ENCODE data around the gene WARS2. TPM values are rescaled to one million over a fixed set of nuclear protein-coding genes. Genes with fewer than 3 reads are reported as not detected.

The WARS2 gene
- total and polyA plus RNA-seq, 2 of the 8 experiments (the other 6 are each of a cell fraction or from before 2014, with no cell fraction given), result 4.3 to 12.9 TPM

GRCh38 chr1:119101563-119101962 lies 38.9 kb downstream of the WARS2 start:
- H2AFZ ChIP-seq (ENCODE audit: low read length), result no peak overlapping the region
- CTCF ChIA-PET (ENCODE audit: partially characterized antibody), result no interaction called here
- H3K36me3 ChIP-seq (ENCODE audit: control insufficient read depth in 2 of 4, insufficient read depth in 4 of 4, low read length in 3 of 4), result no peaks in the 10 kb centered on the region
- H3K79me1 ChIP-seq (ENCODE audit: low read depth, low read length), result no peaks in the 10 kb centered on the region
- H3K27me3 ChIP-seq (replicated peaks in 1 of 4; ENCODE audit: control insufficient read depth in 3 of 4, extremely low read depth in 1 of 4, insufficient read depth in 3 of 4, low read length in 3 of 4), result no peaks in the 10 kb centered on the region
- no peak overlapping the region for H3K23ac ChIP-seq (ENCODE audit: insufficient read length)
- H3K23me2 ChIP-seq (ENCODE audit: low read depth, low read length), result no peaks in the 10 kb centered on the region; the same call in 1 of the 2 replicates
- no peak overlapping the region for H3K4me3 ChIP-seq (ENCODE audit: extremely low read depth in 1 of 4, insufficient read depth in 2 of 4, low read depth in 3 of 4, low read length in 4 of 4)
- no peak overlapping the region for H2BK20ac ChIP-seq (ENCODE audit: low read length)
- no peaks in the 10 kb centered on the region for H3K79me2 ChIP-seq (ENCODE audit: control insufficient read depth in 1 of 2, insufficient read depth in 2 of 2, low read length in 2 of 2)
- no peak overlapping the region for H4K8ac ChIP-seq (ENCODE audit: extremely low read depth, insufficient read depth, low read length)
- no peak overlapping the region for H4K91ac ChIP-seq (replicated peaks; ENCODE audit: insufficient read length, low read length)
- H3K14ac ChIP-seq (ENCODE audit: insufficient read length), result no peak overlapping the region
- H3K9ac ChIP-seq (replicated peaks in 1 of 4; ENCODE audit: extremely low read depth in 1 of 4, low read depth in 3 of 4, low read length in 3 of 4), result no peak overlapping the region
- no peak overlapping the region for H3K4me2 ChIP-seq (ENCODE audit: insufficient read depth in 1 of 2, low read depth in 2 of 2, low read length in 2 of 2)
- no peak overlapping the region for H2AK5ac ChIP-seq (ENCODE audit: low read depth, low read length)
- H3K27ac ChIP-seq (ENCODE audit: low read depth, low read length), result no peak overlapping the region
- no peak overlapping the region for H3K18ac ChIP-seq (ENCODE audit: extremely low read depth, low read length)
- POLR2A ChIA-PET (ENCODE audit: partially characterized antibody), result no interaction called here
- H3K9me3 ChIP-seq (ENCODE audit: insufficient read depth in 2 of 2, low read depth in 1 of 2, low read length in 1 of 2), result no peaks in the 10 kb centered on the region
- H3K56ac ChIP-seq (replicated peaks; ENCODE audit: insufficient read length, low read depth, low read length), result no peak overlapping the region
- no peak overlapping the region for H2BK5ac ChIP-seq (ENCODE audit: low read depth, low read length)
- H4K20me1 ChIP-seq (replicated peaks in 1 of 2; ENCODE audit: control insufficient read depth in 1 of 2, insufficient read depth in 2 of 2, low read length in 2 of 2), result no peaks in the 10 kb centered on the region
- no peak overlapping the region for H3K4ac ChIP-seq (replicated peaks; ENCODE audit: insufficient read length, low read depth, low read length)
- no peaks in the 10 kb centered on the region; a peak in 1 of 7 replicates for H3K4me1 ChIP-seq (replicated peaks in 1 of 4; ENCODE audit: control insufficient read depth in 3 of 4, insufficient read depth in 4 of 4, low read length in 3 of 4)
- H2BK15ac ChIP-seq (ENCODE audit: low read length), result no peak overlapping the region
- FAIRE-seq, result no peak
- WGBS, 2 experiments (ENCODE audit: extremely low coverage in 1 of 2, insufficient coverage in 1 of 2, insufficient read length in 1 of 2, insufficient replicate concordance in 2 of 2, low coverage in 1 of 2, low lambda C conversion rate in 2 of 2, missing lambda C conversion rate in 1 of 2), result 93% methylated on average over 1 of the region's 1 CpG; no CpG with 5 or more reads in 1 of the 2 experiments
- no peak overlapping the region for H2BK120ac ChIP-seq (replicated peaks; ENCODE audit: low read depth, low read length)
- no peak overlapping the region for H4K5ac ChIP-seq (ENCODE audit: insufficient read length, low read depth, low read length)
- no peak overlapping the region for H2BK12ac ChIP-seq (ENCODE audit: low read depth, low read length)
- no peak for DNase-seq (ENCODE audit: low read depth in 1 of 2, low spot score in 2 of 2)
- TF ChIP-seq RFX5 (IDR thresholded peaks at IDR 0.05; ENCODE audit: borderline replicate concordance, low read depth, low read length) (no peak), EP300 (IDR thresholded peaks at IDR 0.05; ENCODE audit: borderline replicate concordance in 1 of 2, low read depth in 2 of 2, low read length in 2 of 2) (no peak), SAP30 (IDR thresholded peaks at IDR 0.05; ENCODE audit: insufficient read depth, insufficient replicate concordance, low read length) (no peak), SIX5 (IDR thresholded peaks at IDR 0.05; ENCODE audit: low read depth, low read length) (no peak), JUN (IDR thresholded peaks at IDR 0.05; ENCODE audit: low read depth, low read length) (no peak), BACH1 (IDR thresholded peaks at IDR 0.05; ENCODE audit: low read length) (no peak), POU5F1 (IDR thresholded peaks at IDR 0.05; ENCODE audit: low read depth, low read length) (no peak), HDAC2 (IDR thresholded peaks at IDR 0.05; ENCODE audit: borderline replicate concordance in 1 of 2, low read depth in 2 of 2, low read length in 2 of 2) (no peak), RNF2 (IDR thresholded peaks at IDR 0.05; ENCODE audit: borderline replicate concordance, low read depth, low read length, missing control alignments, poor library complexity, severe bottlenecking) (no peak), ATF2 (IDR thresholded peaks at IDR 0.05; ENCODE audit: low read length) (no peak), KDM1A (IDR thresholded peaks at IDR 0.05; ENCODE audit: borderline replicate concordance, low read length) (no peak), YY1 (IDR thresholded peaks at IDR 0.05; ENCODE audit: low read depth, low read length) (no peak)

Measured in H1 (cell line).